HepG2 (cell line): ENCODE data around the gene TECTB. TPM values are rescaled to one million over a fixed set of nuclear protein-coding genes. Genes with fewer than 3 reads are reported as not detected.

Experiments used
- ARNTL ChIP-seq: sonication (generic); formaldehyde crosslinking; IDR thresholded peaks from 2 replicates; pipeline ENCODE4 v1.4.0; 2020; ENCODE audit warnings: mild to moderate bottlenecking, missing genetic modification reagents
- ATRX ChIP-seq: sonication (generic); formaldehyde crosslinking; IDR thresholded peaks from 2 replicates; pipeline ENCODE4 v1.4.0; 2020; ENCODE audit warnings: missing genetic modification reagents, borderline replicate concordance
- DMTF1 ChIP-seq: sonication (generic); formaldehyde crosslinking; IDR thresholded peaks from 2 replicates; pipeline ENCODE4 v1.4.0; 2020; ENCODE audit warnings: mild to moderate bottlenecking, missing genetic modification reagents
- MYC ChIP-seq: sonication (generic); formaldehyde crosslinking; IDR thresholded peaks from 2 replicates; pipeline ENCODE4 v1.9.0; 2021; ENCODE audit warnings: missing genetic modification reagents, borderline replicate concordance
- MYNN ChIP-seq: sonication (generic); formaldehyde crosslinking; IDR thresholded peaks from 2 replicates; pipeline ENCODE4 v1.4.0; 2020; ENCODE audit warnings: mild to moderate bottlenecking, low read depth, missing genetic modification reagents
- POLR2A ChIP-seq, 2 experiments: IDR thresholded peaks; 2 replicates each; pipeline ENCODE4 v1.6.1; 2011; ENCODE audit warnings: low read depth in 2 of 2, low read length in 2 of 2, mild to moderate bottlenecking in 1 of 2, moderate library complexity in 1 of 2; ENCODE audit not compliant: insufficient read depth in 1 of 2
- SMAD1 ChIP-seq: sonication (generic); formaldehyde crosslinking; IDR thresholded peaks from 2 replicates; pipeline ENCODE4 v1.4.0; 2020; ENCODE audit warnings: missing genetic modification reagents, low read depth, mild to moderate bottlenecking, borderline replicate concordance
- ZBED4 ChIP-seq: sonication (generic); formaldehyde crosslinking; IDR thresholded peaks from 2 replicates; pipeline ENCODE4 v1.4.0; 2020; ENCODE audit warnings: missing genetic modification reagents, borderline replicate concordance
- ZFP41 ChIP-seq: sonication (generic); formaldehyde crosslinking; IDR thresholded peaks from 2 replicates; pipeline ENCODE4 v1.4.0; 2020; ENCODE audit warnings: mild to moderate bottlenecking, missing genetic modification reagents, borderline replicate concordance
- ZNF343 ChIP-seq: sonication (generic); formaldehyde crosslinking; IDR thresholded peaks from 2 replicates; pipeline ENCODE4 v1.4.0; 2020; ENCODE audit warnings: mild to moderate bottlenecking, missing genetic modification reagents
- ZNF350 ChIP-seq: sonication (generic); formaldehyde crosslinking; IDR thresholded peaks from 2 replicates; pipeline ENCODE4 v1.4.0; 2020; ENCODE audit warnings: mild to moderate bottlenecking, low read depth, missing genetic modification reagents, borderline replicate concordance
- ZNF644 ChIP-seq: IDR thresholded peaks from 2 replicates; pipeline ENCODE4 v1.6.1; 2016; ENCODE audit warnings: low read depth
- ZNF740 ChIP-seq: sonication (generic); formaldehyde crosslinking; IDR thresholded peaks from 2 replicates; pipeline ENCODE4 v1.4.0; 2020; ENCODE audit warnings: missing genetic modification reagents
- ZSCAN25 ChIP-seq: sonication (generic); formaldehyde crosslinking; IDR thresholded peaks from 2 replicates; pipeline ENCODE4 v1.8.0; 2022; ENCODE audit warnings: mild to moderate bottlenecking, missing genetic modification reagents
- polyA plus RNA-seq, 8 experiments: library from polyadenylated mRNA; depleted of rRNA in 3 of 8; stranded (reverse) in 7 of 8; unstranded in 1 of 8; fragments of >200 nt; fragmentation: Illumina TruSeq in 4 of 8; extraction: Trizol in 4 of 8; gene quantifications; 2 replicates each; pipeline versions ENCODE4 v1.2.1 to v1.2.3, GENCODE V29; 2011 to 2016; ENCODE audit warnings: low read depth in 4 of 8, missing spikeins in 1 of 8, mixed read lengths in 1 of 8; ENCODE audit not compliant: insufficient read depth in 1 of 8
- total RNA-seq, 5 experiments: library from RNA; depleted of rRNA; stranded (reverse); fragments of >200 nt; fragmentation: Illumina TruSeq; extraction: Trizol; gene quantifications; 2 replicates each; pipeline ENCODE4 v1.2.3, GENCODE V29; 2016; ENCODE audit warnings: low read depth in 1 of 5
- TF ChIP-seq, protein P1 (sequence below): sonication (generic); formaldehyde crosslinking; IDR thresholded peaks from 2 replicates; pipeline ENCODE4 v1.4.0; 2020; ENCODE audit warnings: missing genetic modification reagents
- TF ChIP-seq, protein P2 (sequence below): sonication (generic); formaldehyde crosslinking; IDR thresholded peaks from 2 replicates; pipeline ENCODE4 v1.8.0; 2023; ENCODE audit warnings: mild to moderate bottlenecking, missing genetic modification reagents
- TF ChIP-seq, protein P3 (sequence below): IDR thresholded peaks from 2 replicates; pipeline ENCODE4 v1.6.1; 2016; ENCODE audit warnings: missing genetic modification reagents, missing compliant biosample characterization

Gene TECTB
- total and polyA plus RNA-seq, 2 of the 13 experiments (the other 11 are each of a cell fraction or from before 2014, with no cell fraction given), result 0.78 to 1.8 TPM

DNA sequence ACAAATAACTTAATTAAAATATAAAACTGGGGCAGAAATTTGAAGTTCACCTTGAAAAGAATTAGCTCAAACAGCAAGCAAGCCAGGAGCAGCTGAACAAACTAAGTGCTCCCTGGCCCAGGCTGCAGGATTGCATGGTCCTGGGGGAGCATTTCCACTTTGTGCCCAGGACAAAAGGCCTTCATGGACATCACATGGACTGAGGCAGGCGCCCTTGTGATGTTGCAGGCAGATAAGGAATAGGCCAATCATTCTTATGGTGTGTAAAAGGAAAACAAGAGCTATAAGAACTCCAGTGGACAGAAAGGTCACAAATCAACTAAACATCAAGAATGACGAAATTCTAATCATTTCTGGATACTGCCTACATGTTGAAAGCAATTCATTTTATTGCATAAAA, 17.5 kb upstream of the TECTB start (continued):
- TF ChIP-seq MYC (CRISPR knock-in tag) (peak; percentile 45; the same call in 1 of the 2 replicates), POLR2A (IDR thresholded peaks at IDR 0.05; ENCODE audit: insufficient read depth in 1 of 2, low read depth in 2 of 2, low read length in 2 of 2) (no peak), ZNF343 (CRISPR knock-in tag) (no peak), ZNF644 (peak; percentile 56; the same call in 1 of the 2 replicates), ATRX (CRISPR knock-in tag) (no peak), ZSCAN25 (CRISPR knock-in tag) (no peak), ARNTL (CRISPR knock-in tag) (peak; percentile 96), SMAD1 (CRISPR knock-in tag) (no peak), DMTF1 (no peak), ZNF350 (CRISPR knock-in tag) (0 out of 2 replicates have a peak, but pooled peaks have one; percentile 44), MYNN (no peak), ZNF740 (CRISPR knock-in tag) (no peak), ZFP41 (CRISPR knock-in tag) (no peak), ZBED4 (CRISPR knock-in tag) (no peak)
- TF ChIP-seq, protein P1, sequence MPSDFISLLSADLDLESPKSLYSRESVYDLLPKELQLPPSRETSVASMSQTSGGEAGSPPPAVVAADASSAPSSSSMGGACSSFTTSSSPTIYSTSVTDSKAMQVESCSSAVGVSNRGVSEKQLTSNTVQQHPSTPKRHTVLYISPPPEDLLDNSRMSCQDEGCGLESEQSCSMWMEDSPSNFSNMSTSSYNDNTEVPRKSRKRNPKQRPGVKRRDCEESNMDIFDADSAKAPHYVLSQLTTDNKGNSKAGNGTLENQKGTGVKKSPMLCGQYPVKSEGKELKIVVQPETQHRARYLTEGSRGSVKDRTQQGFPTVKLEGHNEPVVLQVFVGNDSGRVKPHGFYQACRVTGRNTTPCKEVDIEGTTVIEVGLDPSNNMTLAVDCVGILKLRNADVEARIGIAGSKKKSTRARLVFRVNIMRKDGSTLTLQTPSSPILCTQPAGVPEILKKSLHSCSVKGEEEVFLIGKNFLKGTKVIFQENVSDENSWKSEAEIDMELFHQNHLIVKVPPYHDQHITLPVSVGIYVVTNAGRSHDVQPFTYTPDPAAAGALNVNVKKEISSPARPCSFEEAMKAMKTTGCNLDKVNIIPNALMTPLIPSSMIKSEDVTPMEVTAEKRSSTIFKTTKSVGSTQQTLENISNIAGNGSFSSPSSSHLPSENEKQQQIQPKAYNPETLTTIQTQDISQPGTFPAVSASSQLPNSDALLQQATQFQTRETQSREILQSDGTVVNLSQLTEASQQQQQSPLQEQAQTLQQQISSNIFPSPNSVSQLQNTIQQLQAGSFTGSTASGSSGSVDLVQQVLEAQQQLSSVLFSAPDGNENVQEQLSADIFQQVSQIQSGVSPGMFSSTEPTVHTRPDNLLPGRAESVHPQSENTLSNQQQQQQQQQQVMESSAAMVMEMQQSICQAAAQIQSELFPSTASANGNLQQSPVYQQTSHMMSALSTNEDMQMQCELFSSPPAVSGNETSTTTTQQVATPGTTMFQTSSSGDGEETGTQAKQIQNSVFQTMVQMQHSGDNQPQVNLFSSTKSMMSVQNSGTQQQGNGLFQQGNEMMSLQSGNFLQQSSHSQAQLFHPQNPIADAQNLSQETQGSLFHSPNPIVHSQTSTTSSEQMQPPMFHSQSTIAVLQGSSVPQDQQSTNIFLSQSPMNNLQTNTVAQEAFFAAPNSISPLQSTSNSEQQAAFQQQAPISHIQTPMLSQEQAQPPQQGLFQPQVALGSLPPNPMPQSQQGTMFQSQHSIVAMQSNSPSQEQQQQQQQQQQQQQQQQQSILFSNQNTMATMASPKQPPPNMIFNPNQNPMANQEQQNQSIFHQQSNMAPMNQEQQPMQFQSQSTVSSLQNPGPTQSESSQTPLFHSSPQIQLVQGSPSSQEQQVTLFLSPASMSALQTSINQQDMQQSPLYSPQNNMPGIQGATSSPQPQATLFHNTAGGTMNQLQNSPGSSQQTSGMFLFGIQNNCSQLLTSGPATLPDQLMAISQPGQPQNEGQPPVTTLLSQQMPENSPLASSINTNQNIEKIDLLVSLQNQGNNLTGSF (CRISPR knock-in tag), result no peak
- TF ChIP-seq, protein P2, sequence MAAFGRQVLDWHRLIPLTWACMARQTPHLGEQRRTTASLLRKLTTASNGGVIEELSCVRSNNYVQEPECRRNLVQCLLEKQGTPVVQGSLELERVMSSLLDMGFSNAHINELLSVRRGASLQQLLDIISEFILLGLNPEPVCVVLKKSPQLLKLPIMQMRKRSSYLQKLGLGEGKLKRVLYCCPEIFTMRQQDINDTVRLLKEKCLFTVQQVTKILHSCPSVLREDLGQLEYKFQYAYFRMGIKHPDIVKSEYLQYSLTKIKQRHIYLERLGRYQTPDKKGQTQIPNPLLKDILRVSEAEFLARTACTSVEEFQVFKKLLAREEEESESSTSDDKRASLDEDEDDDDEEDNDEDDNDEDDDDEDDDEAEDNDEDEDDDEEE (CRISPR knock-in tag), result no peak
- TF ChIP-seq, protein P3, sequence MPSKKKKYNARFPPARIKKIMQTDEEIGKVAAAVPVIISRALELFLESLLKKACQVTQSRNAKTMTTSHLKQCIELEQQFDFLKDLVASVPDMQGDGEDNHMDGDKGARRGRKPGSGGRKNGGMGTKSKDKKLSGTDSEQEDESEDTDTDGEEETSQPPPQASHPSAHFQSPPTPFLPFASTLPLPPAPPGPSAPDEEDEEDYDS (CRISPR knock-in tag), result peak; percentile 47; the same call in 1 of the 2 replicates
